ENCODE results near the gene TUBA4A.

The TUBA4A gene

GRCh38 chr2:219286436-219287115 lies 32.9 kb upstream of the TUBA4A start:
- no peak for DNase-seq

DNA sequence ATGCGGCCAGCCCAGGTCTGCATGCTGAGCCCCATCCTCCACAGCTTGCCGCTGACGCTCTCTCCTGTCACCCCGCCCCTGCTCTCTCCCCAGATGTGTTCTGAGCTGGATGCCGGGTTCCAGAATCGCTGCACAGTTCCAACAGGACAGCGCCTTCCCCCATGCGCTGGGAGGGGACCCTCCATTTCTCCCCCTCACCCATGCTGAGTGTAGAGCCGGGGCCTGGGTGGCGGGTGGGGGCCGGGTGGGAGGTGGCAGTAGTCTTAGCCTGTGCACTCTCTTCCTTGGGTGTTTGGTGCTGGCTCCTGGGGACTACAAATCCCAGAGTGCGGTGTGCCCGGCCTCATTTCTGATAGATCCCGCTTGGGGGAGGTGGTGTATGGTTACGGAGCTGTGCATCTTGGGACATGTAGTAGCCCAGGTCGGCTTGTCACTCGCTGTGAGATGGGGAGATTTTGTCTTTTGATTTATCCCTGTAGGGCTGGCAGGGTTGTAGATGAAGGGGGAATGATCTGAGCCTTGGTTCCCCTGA lies 32.2 kb upstream of the TUBA4A start:
- no peak for DNase-seq

- DNase-seq: no peak
Observed at GRCh38 chr2:219285373-219285735, 31.6 kb upstream of the TUBA4A start.

DNA sequence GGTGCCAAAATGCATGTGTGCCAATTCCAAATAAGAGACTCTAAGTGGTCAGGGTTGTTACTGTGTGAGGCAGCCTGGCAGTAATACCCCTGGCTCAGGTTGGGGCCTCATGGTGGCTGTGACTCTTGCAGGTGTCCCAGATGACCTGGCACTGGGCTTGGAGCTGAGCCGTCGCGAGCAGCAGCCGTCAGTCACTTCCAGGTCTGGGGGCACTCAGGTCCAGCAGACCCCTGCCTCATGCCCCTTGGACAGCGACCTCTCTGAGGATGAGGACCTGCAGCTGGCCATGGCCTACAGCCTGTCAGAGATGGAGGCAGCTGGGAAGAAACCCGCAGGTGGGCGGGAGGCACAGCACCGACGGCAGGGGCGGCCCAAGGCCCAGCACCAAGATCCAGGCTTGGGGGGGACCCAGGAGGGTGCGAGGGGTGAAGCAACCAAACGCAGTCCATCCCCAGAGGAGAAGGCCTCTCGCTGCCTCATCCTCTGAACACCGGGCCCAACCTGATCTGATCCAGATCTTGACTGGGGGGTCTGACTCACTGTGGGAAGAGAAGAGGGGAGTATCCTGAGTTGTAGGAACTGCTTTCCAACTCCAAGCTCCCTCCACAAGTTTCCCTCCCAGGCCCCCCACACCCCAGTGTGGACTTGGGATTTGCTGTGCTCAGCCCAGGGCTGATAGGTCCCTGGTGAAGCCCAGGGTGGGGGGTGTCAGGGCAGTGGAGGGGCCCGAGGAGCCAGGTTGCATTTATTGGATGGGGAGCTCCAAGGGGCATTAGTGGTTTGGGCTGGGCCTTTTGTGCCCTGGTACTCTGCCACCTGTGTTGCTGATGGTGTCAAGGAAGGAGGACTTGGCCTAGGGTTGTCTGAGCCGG lies 31.0 kb upstream of the TUBA4A start:
- DNase-seq: no peak

DNA sequence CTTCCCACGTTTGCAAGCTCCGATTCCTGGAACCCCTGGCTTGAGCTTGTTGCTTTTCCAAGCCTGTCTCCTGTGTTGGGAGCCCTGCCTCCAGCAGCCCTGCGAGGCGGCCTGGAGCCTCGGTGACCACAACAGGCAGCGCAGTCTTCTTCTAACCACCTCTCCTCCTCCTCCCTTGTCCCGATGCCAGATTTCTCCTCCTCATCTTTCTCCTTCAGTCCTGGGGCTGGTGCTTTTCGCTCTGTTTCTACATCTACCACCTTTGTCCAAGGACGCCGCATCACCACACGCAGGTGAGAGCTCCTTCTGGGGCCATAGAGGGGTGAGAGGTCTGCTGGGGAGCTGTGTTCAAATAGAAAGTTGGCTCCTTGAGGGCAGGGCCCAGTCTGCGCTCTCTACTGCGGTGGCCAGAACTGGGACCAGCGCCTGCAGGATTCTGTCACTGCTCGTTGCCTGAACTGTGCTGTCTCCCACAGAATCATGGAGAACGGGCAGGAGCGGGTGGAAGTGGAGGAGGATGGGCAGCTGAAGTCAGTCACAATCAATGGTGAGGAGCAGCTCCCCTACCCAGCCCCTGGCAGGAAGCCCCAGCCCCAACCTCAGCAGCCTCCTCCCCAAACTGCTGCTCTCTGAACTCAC lies 29.3 kb upstream of the TUBA4A start:
- DNase-seq: no peak

DNA sequence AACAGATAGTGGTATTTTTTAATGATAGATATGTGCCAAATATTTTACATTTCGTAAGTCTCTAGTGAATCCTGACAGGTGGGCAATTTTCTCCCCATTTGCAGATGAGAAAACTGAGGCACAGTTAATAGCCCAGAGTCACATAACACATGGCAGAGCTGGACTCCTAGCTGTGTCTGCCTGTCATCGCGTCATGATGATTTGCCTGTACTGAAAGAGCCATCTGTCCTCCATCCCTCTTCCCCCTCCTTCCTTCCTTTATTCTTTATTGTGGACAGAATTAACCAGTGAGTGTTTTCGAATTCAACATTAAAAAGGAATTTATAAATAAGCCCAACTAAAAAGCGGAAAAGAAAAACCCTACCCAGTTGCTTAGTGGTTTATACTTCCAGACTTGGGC lies 28.7 kb upstream of the TUBA4A start:
- DNase-seq: no peak

DNA sequence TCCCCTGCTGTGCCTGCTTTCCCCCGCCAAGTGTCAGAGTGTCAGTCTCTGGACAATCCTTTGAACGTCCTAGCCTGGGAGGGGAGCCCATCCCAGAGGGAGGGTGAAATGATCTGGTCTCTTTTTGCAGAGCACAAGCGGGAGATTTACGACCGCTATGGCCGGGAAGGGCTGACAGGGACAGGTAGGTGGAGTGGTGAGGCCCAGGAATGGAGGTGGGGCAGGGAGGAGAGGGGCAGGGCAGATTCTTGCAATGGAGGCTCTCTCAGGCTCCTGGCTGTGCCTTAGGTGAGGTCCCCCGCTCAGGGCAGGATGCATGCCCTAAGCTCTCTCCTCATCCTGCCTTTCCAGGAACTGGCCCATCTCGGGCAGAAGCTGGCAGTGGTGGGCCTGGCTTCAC lies 27.9 kb upstream of the TUBA4A start:
- no peak for DNase-seq

DNA sequence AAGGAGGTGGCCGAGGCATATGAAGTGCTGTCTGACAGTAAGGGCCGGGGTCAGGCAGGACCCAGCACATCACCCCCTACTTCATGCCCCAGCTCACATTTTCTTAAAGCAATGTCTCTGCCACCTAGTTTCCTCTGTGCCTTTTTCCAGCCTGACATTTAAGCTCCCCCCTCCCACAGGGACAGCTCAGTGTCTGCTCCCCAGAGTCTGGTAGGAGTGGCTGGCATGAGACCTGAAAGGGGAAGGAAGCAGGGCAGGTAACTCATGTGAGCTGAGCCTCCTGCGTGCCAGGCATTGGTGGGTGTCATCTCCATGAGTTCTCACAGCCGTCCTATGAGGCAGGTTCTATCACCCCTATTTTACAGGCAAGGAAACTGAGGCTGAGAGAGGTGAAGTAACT lies 26.9 kb upstream of the TUBA4A start:
- DNase-seq: no peak

- no peak for DNase-seq
Observed at GRCh38 chr2:219279916-219280516, 26.3 kb upstream of the TUBA4A start.

DNA sequence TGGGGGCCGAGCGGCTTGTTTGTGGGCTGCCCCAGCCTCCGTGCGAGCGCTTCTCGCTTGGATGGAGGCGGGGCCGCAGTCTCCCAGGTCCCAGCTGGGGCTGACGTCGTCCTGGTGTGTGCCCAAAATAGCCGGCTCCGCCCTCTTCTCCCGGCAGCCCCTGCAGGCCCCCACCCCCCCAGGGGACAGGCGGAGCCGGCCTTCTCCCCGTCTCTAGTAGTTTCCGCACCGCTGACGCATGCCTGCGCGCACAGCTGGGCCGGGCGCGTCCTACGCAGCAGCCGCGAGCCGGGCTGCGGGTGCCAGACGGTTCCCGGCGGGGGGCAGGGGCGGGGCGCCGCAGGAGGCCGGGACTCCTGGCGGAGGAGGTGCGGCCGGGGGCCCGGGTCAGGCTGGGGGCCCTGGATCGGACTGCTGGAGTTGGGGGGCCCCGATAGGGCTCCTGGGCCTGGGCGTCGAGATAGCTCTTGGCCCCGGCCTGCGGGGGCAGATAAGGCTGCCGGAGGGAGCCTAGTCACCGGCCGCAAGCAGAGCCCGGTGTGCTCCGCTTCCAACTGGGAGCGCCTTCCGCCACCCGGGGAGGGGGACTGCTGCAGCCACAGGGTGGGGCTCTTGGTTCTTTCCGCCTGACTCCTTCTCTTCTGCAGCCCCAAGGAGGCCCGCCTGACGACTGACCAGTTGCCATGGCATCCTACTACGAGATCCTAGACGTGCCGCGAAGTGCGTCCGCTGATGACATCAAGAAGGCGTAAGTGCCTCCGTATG lies 25.6 kb upstream of the TUBA4A start, which contains the start of gene DNAJB2:
Gene DNAJB2 (plus strand): TSS at position 216 of the 765 bp plus-strand sequence. CDS start 468 bp downstream, at position 684.
- DNase-seq: peak; percentile 99

DNA sequence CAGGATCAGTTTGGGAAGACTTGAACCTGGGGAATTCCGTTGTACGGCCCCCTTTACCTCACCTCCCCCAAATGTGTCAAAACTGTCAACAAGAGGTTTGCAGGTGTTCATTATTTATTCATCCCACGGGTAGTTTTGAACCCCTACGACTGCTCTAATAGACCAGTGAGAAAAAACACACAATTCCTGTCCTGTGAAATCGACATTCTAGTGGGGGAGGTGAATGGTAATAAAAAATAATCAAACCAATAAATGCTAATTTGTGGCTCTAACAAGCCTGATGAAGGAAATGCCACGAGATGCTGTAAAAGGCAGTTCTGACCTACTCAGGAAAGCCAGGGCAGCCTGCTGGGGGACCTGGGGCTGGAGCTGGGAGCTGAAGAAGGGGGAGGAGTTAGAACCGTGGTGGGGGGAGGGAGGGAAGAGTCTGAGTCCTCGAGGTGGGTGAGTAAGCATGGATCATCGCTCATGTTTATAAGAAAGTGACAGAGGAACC lies 25.0 kb upstream of the TUBA4A start:
- no peak for DNase-seq

GRCh38 chr2:219277703-219278654 lies 24.3 kb upstream of the TUBA4A start:
- peak; percentile 83 for DNase-seq

DNA sequence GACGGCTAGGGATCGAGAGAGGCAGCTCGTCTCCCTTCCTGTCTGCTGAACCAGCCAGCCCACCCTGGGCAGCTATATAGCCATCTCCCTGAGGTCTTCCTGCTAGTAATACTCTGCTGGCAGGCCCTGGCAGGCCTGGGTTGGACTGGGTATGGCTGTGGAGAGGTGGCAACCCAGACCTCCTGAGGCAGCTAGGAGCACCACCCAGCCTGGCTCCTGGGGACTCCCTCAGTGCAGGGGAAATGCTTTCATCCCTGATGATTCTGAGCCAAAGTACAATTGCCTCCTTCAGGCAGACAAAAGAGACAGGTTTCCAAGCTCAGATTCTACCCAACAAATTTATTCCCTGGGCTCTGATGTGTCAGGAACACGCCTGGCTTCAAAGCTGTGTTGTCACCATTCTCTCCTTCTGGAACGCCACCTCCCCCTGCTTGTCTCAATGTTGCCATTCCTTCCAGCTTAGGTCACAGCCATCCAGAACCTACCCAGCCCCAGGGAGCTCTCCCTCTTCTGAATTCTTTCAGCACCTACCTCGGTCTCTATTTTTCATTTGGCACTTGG lies 20.7 kb upstream of the TUBA4A start:
- no peak for DNase-seq

- no peak for DNase-seq
Observed at GRCh38 chr2:219273937-219274336, 20.2 kb upstream of the TUBA4A start.

DNA sequence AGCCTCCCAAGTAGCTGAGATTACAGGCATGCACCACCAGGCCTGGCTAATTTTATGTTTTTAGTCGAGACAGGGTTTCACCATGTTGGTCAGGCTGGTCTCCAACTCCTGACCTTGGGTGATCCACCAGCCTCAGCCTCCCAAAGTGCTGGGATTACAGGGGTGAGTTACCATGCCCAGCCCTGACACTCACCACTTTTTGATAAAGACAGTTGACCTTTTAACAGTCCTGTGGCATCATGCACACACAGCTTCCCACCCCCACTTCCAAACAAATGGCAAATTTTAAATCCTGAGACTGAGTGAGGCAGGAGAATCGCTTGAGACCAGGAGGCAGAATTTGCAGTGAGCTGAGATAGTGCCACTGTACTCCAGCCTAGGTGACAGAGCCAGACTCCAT lies 19.3 kb upstream of the TUBA4A start:
- no peak for DNase-seq

- no peak for DNase-seq
Observed at GRCh38 chr2:219272356-219272755, 18.6 kb upstream of the TUBA4A start.

DNA sequence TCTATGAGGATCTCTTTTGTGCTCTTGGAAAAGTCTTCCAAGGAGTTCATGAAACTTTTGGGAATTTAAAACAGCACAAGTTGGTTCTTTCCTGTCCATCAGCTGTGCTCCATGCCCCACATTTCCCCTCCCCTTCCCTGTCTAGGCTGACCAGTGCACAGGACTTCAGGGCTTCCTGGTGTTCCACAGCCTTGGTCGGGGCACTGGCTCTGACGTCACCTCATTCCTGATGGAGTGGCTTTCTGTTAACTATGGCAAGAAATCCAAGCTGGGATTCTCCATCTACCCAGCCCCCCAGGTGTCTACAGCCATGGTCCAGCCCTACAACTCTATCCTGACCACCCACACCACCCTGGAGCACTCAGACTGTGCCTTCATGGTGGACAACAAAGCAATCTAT lies 17.3 kb upstream of the TUBA4A start:
- no peak for DNase-seq

GRCh38 chr2:219270055-219270372 lies 16.3 kb upstream of the TUBA4A start:
- no peak for DNase-seq

GRCh38 chr2:219269362-219270054 lies 15.8 kb upstream of the TUBA4A start:
- DNase-seq: no peak

DNA sequence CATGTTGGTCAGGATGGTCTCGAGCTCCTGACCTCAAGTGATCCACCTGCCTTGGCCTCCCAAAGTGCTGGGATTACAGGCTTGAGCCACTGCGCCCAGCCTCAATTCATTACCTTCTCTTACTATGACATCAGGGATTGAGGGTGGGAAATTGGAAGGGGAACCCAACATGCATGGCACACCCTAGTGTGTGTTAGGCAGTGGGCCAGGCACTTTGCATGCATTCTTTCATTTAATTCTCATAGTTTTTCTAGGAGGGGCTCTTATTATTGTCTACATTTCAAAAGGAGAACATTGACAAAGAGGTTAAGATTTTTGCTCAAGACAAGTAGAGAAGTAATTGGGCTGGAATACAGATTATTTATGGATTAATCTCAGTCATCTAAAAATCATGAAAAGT lies 14.6 kb upstream of the TUBA4A start:
- no peak for DNase-seq

Data from CD4-positive, alpha-beta T cell treated with Interleukin-17A for 1 hour (primary cell).